ENCODE data around the gene CDH4.

CDH4 gene

GRCh38 chr20:61251529-61252393 is at the start of gene CDH4:
Gene CDH4 (plus strand): TSS chr20:61252261.
- peak; percentile 1 for DNase-seq

GRCh38 chr20:61203320-61203719 is 48.7 kb upstream of the CDH4 start:
- DNase-seq, result no peak

- DNase-seq, result no peak
These were observed 47.9 kb upstream of the CDH4 start for GRCh38 chr20:61204206-61204605.

- no peak for DNase-seq
These were observed 46.3 kb upstream of the CDH4 start for GRCh38 chr20:61205769-61206168.

- no peak for DNase-seq
These were observed 41.2 kb upstream of the CDH4 start for GRCh38 chr20:61210862-61211261.

GRCh38 chr20:61217848-61218247 is 34.2 kb upstream of the CDH4 start:
- DNase-seq, result no peak

GRCh38 chr20:61219021-61219431 is 33.0 kb upstream of the CDH4 start:
- no peak for DNase-seq

- no peak for DNase-seq
These were observed 31.9 kb upstream of the CDH4 start for GRCh38 chr20:61220131-61220530.

GRCh38 chr20:61220626-61221325 is 31.3 kb upstream of the CDH4 start:
- no peak for DNase-seq

GRCh38 chr20:61222699-61223098 is 29.4 kb upstream of the CDH4 start:
- no peak for DNase-seq

- no peak for DNase-seq
These were observed 28.9 kb upstream of the CDH4 start for GRCh38 chr20:61223121-61223520.

GRCh38 chr20:61230166-61230565 is 21.9 kb upstream of the CDH4 start:
- no peak for DNase-seq

GRCh38 chr20:61233590-61233989 is 18.5 kb upstream of the CDH4 start:
- no peak for DNase-seq

- DNase-seq, result no peak
These were observed 17.7 kb upstream of the CDH4 start for GRCh38 chr20:61234224-61234890.

- DNase-seq, result no peak
These were observed 15.3 kb upstream of the CDH4 start for GRCh38 chr20:61236713-61237112.

- no peak for DNase-seq
These were observed 13.2 kb upstream of the CDH4 start for GRCh38 chr20:61238813-61239212.

- DNase-seq, result no peak
These were observed 11.2 kb upstream of the CDH4 start for GRCh38 chr20:61240814-61241213.

GRCh38 chr20:61244213-61244612 is 7.8 kb upstream of the CDH4 start:
- DNase-seq, result no peak

- no peak for DNase-seq
These were observed 5.8 kb upstream of the CDH4 start for GRCh38 chr20:61246269-61246668.

- no peak for DNase-seq
These were observed 2.4 kb upstream of the CDH4 start for GRCh38 chr20:61249626-61250025.

- no peak for DNase-seq
These were observed 671 bp downstream of the CDH4 start for GRCh38 chr20:61252601-61253263.

- DNase-seq, result no peak
These were observed 1.2 kb downstream of the CDH4 start for GRCh38 chr20:61253264-61253639.

Data from NCI-H774 (cell line).